ENCODE measurements around the gene RNF40. TPM values are rescaled to one million over a fixed set of nuclear protein-coding genes. Genes with fewer than 3 reads are reported as not detected.

RNF40 gene
- total RNA-seq, 4 donors from 2014 or later, result 20.5 to 130 (median 86.0) TPM

DNA sequence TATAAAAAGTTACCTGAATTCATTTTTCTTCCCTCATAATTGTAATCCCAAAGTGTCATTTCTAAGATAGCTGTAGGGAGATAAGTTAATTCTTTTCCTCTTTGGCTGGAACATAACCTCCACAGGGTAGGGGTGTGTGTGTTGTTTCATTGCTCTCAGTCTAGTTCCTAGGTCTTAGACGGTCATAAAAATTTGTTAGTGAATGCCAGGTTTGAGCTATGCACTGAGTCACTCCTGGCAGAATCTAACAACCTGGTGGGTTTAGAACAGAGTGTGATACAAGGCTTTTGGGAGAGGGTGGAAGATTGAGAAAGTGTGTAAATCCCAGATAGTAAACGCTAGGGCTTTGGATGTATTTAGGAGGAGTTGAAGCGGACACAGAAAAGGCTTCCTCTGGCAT lies 14.8 kb upstream of the RNF40 start:
- no peaks in the 10 kb centered on the region for H3K27me3 ChIP-seq
- TF ChIP-seq, protein P1, sequence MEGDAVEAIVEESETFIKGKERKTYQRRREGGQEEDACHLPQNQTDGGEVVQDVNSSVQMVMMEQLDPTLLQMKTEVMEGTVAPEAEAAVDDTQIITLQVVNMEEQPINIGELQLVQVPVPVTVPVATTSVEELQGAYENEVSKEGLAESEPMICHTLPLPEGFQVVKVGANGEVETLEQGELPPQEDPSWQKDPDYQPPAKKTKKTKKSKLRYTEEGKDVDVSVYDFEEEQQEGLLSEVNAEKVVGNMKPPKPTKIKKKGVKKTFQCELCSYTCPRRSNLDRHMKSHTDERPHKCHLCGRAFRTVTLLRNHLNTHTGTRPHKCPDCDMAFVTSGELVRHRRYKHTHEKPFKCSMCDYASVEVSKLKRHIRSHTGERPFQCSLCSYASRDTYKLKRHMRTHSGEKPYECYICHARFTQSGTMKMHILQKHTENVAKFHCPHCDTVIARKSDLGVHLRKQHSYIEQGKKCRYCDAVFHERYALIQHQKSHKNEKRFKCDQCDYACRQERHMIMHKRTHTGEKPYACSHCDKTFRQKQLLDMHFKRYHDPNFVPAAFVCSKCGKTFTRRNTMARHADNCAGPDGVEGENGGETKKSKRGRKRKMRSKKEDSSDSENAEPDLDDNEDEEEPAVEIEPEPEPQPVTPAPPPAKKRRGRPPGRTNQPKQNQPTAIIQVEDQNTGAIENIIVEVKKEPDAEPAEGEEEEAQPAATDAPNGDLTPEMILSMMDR (IDR thresholded peaks at IDR 0.05), result no peak
- TF ChIP-seq POLR2A (IDR thresholded peaks at IDR 0.05), result no peak
- H3K4me1 ChIP-seq, result peaks cover 0 to 9% of the 10 kb centered on the region in 2 donors
- no peak for DNase-seq
- H3K27ac ChIP-seq, result peak overlapping the region; percentile 67 to 85
- H3K4me3 ChIP-seq, result peak overlapping the region; percentile 42 to 100
- no peaks in the 10 kb centered on the region for H3K9me3 ChIP-seq
- intact Hi-C loops (cut with DNase I; ENCODE audit: low total_unique reads), result no loop called here
- H3K36me3 ChIP-seq, result no peaks in the 10 kb centered on the region

DNA sequence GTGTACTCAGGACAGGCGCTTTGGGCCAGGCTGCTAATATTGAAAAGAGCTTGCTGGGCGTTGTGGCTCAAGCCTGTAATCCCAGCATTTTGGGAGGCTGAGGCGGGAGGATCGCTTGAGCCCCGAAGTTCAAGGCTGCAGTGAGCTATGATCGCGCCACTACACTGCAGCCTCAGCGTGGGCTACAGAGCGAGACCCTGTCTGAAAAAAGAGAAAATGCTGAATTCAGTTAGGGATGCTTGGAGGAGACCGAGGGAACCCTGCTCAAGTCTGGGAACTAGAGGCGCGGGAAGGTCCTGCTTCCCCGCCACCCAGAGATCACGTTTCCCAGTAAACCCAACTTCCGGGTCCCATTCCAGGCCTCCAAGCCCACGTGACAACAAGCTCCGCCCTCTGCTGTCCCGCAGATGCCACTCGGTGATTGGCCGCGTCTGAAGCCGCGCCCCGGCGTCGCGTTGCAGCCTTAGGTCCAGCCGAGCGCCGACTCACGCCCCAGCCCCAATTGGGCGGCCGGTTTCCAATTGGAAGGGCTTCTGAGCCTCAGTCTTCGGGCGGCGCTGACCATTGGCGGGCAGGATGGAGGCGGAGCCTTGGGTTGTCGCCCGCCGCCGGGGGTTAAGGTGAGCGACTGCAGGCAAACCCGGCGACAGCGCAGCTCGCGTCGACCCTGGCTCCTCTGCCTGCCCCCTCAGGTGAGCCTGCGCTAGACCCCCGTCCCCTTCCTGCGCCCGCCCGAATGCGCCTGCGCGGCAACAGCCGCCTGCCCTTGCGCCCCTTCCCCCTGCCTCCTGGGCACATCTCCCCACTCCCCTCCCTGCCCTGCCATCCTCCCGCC lies 14.1 kb upstream of the RNF40 start, which contains the start of gene PHKG2:
Gene PHKG2 (plus strand): TSS at position 627 of the 835 bp plus-strand sequence. CDS start 396 bp downstream, outside the sequence.
- Histone ChIP-seq H3K27ac (peak within 1 kb of the TSS; percentile 67 to 86), H3K27me3 (no peaks in the 10 kb centered on the region), H3K4me1 (peaks cover 0 to 9% of the 10 kb centered on the region in 2 donors), H3K4me3 (peak within 1 kb of the TSS; percentile 97 to 100), H3K9me3 (no peaks in the 10 kb centered on the region), H3K36me3 (no peaks in the 10 kb centered on the region)
- TF ChIP-seq, protein P1 (IDR thresholded peaks at IDR 0.05), result peak in 2 of 4 experiments; percentile 7 to 11
- peak; percentile 42 to 57 for TF ChIP-seq POLR2A (IDR thresholded peaks at IDR 0.05)
- DNase-seq, result peak; percentile 99
- intact Hi-C loops (cut with DNase I; ENCODE audit: low total_unique reads), result no loop called here

DNA sequence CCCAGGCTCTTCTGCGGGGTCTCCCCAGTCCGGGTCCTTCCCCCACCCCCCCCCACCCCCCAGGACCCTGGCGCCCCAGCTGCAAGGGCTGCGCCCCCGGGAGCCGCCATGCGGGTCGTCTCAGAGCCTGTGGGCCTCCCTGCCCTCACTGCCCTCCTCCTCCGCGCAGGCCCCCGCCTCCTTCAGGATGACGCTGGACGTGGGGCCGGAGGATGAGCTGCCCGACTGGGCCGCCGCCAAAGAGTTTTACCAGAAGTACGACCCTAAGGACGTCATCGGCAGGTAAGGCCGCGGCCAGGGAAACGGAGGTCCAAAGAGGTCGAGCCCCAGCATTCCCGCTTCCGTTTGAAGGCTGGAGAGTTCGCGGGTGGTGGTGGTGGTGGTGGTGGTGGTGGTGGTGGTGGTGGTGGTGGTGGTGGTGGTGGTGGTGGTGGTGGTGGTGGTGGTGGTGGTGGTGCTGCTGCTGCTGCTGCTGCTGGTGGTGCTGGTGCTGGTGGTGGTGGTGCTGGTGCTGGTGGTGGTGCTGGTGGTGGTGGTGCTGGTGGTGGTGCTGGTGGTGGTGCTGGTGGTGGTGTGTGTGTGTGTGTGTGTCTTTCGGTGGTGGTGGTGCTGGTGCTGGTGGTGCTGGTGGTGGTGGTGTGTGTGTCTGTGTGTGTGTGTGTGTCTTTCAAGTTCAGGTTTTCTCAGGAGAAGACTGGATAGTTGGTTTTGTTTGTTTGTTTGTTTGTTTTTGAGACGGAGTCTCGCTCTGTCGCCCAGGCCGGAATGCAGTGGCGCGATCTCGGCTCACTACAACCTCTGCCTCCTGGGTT lies 13.3 kb upstream of the RNF40 start:
- no peak for TF ChIP-seq POLR2A (IDR thresholded peaks at IDR 0.05)
- TF ChIP-seq, protein P1 (IDR thresholded peaks at IDR 0.05), result no peak
- peaks cover 0 to 9% of the 10 kb centered on the region in 2 donors for H3K4me1 ChIP-seq
- no peaks in the 10 kb centered on the region for H3K27me3 ChIP-seq
- intact Hi-C loops (cut with DNase I; ENCODE audit: low total_unique reads), result no loop called here
- peak; percentile 47 to 58 for DNase-seq
- peak overlapping the region; percentile 57 to 86 for H3K27ac ChIP-seq
- H3K4me3 ChIP-seq, result peak overlapping the region; percentile 97 to 100
- H3K9me3 ChIP-seq, result no peaks in the 10 kb centered on the region
- H3K36me3 ChIP-seq, result no peaks in the 10 kb centered on the region

DNA sequence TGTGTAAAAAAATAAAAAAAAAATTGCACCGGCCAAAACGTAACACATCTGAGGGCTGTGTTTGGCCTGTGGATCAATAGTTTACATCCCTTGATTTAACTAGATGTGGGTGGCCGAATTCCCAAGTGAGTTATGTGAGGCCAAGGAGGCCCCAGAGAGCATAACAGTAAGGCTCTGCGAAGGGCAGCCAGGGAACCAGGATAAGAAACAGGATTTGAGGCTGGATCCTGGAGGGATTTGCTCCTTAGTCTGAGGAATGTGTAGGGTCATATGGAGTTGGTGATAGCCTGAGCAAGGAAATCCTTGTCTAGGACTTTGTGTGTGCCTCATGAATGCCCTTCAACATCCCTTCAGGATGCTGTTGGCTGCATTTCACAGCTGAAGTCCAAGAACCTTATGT lies 11.9 kb upstream of the RNF40 start:
- peaks cover 0 to 9% of the 10 kb centered on the region in 2 donors for H3K4me1 ChIP-seq
- no peaks in the 10 kb centered on the region for H3K36me3 ChIP-seq
- H3K4me3 ChIP-seq, result no peak overlapping the region
- no peaks in the 10 kb centered on the region for H3K27me3 ChIP-seq
- no peaks in the 10 kb centered on the region for H3K9me3 ChIP-seq
- no peak for TF ChIP-seq POLR2A (IDR thresholded peaks at IDR 0.05)
- TF ChIP-seq, protein P1 (IDR thresholded peaks at IDR 0.05), result no peak
- DNase-seq, result no peak
- intact Hi-C loops (cut with DNase I; ENCODE audit: low total_unique reads), result no loop called here
- no peak overlapping the region for H3K27ac ChIP-seq
